ENCODE data around the gene SRM. TPM values are rescaled to one million over a fixed set of nuclear protein-coding genes. Genes with fewer than 3 reads are reported as not detected.
"Not testable (repeated sequence)": the region's sequence is repeated elsewhere in the genome, so short reads cannot be mapped to it uniquely, and the experiment has no call there.

SRM gene
- total RNA-seq, 1 donor, result 39.6 TPM

DNA sequence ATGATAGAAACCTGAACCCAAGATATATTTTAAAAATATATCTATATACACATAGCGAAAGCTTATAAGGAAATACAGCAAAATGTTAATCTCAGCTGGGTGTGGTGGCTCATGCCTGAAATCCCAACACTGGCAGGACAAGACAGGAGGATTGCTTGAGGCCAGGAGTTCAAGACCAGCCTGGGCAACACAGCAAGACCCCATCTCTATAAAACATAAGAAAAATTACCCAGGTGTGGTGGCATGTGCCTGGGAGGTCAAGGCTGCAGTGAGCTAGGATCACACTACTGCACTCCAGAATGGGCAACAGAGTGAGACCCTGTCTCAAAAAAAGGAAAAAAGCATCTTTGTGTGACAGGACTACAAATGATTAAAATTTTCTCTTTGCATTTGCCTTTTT lies 6.0 kb upstream of the SRM start:
- no peak for DNase-seq (ENCODE audit: low read depth in 2 of 3, low spot score in 2 of 3)

DNA sequence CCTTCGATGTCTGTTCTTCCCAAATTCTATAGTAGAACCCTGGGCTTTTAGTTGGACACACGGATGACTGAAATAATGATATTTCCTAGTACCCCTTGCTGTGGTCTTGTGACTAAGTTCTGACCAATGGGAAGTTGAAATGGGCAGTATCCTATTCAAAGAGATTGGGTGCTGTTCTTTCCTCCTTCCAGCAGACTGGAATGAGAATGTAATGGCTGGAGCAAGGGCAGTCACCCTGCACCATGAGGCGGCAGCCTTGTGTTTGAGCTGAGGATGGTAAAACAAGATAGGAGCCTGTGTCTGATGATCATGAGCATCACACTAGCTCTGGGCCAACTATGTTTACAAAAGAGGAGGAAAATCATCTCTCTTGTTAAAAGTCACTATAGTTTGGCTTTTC lies 5.1 kb upstream of the SRM start:
- no peak for DNase-seq (ENCODE audit: low read depth in 2 of 3, low spot score in 2 of 3)

DNA sequence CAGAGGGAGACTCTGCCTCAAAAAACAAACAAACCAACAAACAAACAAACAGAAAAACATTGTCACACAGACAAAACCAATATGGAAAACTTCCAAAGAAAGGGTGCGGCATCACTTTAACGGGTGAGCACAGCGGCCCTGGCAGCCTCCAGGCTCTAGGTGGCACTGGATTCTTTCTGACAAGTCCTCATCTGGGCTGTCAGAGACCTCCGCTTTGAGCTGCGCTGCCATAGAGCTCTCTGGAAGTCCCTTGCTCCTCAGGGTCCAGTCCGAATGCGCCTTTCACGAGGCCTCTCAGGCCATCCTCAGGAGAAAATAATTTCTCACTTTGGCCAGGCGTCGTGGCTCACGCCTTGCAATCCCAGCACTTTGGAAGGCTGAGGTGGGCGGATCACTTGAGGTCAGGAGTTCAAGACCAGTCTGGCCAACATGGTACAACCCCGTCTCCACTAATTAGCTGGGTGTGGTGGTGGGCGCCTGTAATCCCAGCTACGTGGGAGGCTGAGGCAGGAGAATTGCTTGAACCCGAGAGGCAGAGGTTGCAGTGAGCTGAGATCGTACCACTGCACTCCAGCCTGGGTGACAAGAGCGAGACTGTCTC lies 4.2 kb upstream of the SRM start:
- DNase-seq (ENCODE audit: low read depth in 2 of 3, low spot score in 2 of 3), result not testable (repeated sequence)

DNA sequence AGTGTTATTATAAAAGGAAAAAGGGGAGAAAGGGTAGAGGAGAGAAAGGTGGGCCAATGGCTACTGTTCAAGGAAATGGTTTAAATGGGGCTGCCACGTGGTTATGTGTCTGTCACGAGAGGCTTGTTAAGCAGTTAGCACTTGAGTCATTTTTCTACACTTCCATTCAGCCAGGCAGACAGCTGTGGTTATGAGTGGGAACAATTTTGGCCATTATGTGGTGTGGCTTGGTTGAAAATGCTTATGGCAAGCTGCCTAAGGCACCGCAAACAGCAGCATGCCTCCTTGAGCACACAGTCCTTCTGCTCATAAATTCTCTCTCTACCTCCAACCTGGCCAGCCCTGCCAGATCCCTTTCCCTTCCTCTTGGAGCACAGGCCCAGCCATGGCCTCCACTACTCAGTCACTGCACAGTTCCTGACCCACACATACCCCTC lies 3.2 kb upstream of the SRM start:
- no peak for DNase-seq (ENCODE audit: low read depth in 2 of 3, low spot score in 2 of 3)

DNA sequence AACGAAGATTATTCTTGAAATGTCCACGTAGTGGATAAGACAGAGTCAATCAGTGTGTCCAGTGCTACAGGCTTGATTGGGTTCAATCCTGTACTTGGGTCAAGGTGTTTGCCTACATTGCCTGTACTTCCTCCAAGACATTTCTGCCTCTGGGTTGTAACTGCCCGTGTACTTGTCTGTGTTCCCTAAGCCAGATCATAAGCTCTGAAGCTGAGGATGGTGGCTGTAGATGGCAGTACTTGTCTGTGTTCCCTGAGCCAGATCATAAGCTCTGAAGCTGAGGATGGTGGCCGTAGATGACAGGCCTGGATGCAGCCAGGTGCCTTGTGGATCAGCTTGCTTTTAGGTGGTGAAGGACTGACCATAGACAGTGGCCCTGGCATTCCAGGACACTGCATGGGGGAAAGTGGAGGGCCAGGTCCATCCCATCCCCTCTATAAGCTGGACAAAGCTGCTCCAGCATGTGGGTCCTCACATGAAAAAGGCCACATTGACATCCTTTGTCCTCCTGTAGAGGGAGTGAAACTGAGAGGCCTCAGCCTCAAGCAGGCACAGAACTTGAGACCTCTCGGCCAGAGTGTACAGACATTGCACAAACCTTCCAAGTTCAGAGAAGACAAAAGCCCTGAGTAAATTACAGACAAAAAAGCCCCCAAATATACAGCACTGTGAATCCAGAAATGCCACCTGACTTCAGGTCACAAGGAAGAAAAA lies 2.0 kb upstream of the SRM start:
- DNase-seq (ENCODE audit: low read depth in 2 of 3, low spot score in 2 of 3), result no peak

DNA sequence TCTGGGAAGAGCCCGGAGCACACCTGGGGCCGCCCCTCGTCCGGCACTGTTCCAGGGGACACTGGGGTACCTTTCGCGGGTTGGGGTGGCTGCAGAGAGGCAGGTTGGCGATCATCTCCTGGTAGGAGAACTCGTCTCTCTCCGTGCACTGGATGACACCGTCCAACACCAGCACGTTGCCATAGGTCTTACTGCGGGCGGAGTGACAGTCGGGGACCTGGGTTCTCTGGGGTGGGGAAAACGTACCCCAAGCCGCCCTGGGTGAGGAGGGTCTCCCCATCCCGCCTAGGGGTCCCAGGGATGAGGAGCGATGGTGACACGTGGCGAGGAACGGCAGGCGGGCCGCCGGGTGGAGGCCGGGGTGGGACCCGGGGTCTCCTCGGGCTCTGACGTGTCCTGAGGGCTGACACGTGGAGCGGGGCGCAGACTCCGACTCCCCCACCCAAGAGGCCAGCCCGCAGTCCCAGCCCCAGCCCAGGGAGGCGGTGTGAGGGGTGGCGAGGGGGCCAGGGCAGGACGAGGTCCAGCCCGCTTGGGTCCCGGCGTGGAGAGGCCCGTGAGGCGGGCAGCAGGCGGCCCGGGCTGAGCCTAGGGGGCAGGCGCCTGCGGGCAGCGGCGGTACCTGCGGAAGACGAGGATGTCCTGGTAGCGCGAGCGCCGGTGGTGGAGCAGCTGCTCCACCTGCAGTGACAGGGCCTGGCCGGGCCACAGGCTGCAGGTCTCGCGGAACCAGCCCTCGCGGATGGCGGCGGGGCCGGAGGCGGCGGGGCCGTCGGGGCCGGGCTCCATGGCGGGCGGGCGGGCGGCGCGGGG lies 457 bp downstream of the SRM start:
- DNase-seq (ENCODE audit: low read depth in 2 of 3, low spot score in 2 of 3), result peak in 2 of 3 donors; percentile 29 to 38

DNA sequence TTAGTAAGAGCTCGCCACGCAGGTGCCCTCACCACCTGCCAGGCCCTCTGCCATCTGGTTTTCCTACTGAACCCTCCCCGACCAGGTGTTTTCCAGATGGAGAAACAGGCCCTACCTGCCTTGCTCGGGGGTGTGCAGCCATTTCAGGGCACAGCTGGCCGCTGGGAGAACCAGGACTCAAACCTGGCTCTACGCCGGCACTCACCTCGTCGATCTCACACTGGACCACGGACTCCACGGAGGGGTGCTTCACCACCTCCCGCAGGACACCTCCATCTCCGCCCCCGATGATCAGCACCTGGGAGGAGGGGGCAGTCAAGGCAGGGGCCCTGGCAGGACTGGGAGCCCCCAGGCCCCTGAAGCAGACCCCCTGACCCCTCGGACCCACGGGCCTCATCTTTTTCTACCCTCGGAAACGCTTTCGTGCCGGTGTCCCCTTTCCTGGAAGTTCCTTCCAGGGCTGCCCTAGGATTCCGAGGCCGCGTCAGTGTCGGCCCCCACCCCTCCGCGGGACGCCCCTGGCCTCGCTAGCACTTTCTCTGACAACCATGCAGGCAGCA lies 1.1 kb downstream of the SRM start:
- no peak for DNase-seq (ENCODE audit: low read depth in 2 of 3, low spot score in 2 of 3)

DNA sequence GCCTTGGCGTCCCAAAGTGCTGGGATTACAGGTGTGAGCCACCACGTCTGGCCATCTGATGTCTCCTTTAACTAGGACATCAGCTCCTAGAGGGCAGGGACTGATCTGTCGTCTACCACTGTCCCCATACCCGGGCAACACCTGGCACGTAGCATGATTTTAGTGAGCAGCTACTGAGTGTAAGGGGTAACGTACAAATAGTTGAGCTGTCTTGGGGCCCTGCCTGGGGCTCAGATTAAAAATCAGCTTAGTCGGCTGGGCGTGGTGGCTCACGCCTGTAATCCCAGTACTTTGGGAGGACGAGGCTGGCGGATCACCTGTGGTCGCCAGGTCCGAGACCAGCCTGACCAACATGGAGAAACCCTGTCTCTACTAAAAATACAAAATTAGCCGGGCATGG lies 1.8 kb downstream of the SRM start:
- DNase-seq (ENCODE audit: low read depth in 2 of 3, low spot score in 2 of 3), result no peak

DNA sequence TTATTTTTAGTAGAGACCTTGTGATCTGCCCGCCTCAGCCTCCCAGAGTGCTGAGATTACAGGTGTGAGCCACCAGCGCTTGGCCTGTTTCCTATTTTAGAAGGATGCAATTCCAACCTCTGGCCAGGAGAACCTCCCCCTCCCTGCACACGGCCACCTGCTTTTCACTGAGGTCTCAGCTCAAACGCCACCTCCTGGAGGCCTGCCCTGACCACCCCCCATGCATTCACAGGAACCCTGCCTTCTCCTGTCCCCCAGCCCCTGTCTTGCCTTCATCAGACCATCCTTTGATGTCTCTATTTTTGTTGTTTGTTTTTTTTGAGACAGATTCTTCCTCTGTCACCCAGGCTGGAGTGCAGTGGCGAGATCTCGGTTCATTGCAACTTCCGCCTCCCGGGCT lies 2.3 kb downstream of the SRM start:
- no peak for DNase-seq (ENCODE audit: low read depth in 2 of 3, low spot score in 2 of 3)

DNA sequence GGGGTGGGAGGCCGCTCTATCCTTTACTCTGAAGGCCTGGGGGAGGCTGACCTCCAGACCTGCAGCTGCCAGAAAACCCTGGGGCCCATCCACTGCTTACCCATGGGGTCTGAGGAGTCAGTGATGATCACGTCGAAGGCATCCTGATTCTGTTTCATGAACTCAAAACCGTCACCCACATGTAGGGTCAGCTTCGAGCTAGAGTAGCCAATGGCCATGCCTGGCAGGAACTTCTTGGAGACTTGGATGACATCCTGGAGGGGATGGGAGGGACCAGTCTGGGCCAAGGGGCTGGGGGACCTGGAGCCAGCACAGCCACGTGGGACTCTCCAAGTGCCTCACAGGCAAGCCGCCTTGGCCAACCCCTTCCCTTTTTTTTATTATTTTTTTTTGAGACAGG lies 3.3 kb downstream of the SRM start:
- no peak for DNase-seq (ENCODE audit: low read depth in 2 of 3, low spot score in 2 of 3)

DNA sequence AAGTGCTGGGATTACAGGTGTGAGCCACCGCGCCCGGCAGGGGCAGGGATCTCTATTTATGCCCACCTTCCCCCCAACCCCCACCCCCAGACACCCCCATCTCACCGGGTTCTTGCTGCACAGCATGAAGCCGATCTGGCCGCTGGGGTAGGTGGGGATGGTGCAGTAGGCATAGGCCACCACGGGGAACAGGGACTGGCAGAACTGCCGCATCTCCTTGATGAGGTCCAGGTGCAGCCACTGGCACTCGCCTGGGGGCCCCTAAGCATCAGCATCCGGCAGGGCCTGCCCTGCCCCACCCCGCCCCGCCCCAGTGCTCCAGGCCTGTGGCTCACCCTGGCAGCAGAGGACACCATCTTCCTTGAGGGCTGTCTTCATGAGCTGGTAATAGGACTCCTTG lies 4.1 kb downstream of the SRM start:
- no peak for DNase-seq (ENCODE audit: low read depth in 2 of 3, low spot score in 2 of 3)

DNA sequence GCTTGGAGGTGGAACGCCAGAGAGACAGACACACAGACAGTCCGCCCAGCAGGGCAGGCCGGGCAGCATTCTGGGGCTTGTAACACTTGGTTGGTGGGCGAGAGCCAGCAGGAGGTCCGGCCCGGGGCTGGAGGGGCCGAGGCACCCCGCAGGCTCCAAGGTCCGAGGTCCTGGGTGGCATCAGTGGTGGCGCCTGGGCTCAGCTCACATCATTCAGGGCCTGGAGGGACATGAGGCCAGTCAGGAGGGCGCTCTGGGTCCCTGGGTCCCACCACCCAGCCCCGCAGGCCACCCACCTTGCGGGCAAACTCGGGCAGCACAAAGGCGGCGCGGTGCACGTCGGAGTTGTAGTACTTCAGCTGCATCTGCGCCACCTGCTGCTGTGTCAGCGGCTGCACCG lies 5.2 kb downstream of the SRM start:
- DNase-seq (ENCODE audit: low read depth in 2 of 3, low spot score in 2 of 3), result no peak

DNA sequence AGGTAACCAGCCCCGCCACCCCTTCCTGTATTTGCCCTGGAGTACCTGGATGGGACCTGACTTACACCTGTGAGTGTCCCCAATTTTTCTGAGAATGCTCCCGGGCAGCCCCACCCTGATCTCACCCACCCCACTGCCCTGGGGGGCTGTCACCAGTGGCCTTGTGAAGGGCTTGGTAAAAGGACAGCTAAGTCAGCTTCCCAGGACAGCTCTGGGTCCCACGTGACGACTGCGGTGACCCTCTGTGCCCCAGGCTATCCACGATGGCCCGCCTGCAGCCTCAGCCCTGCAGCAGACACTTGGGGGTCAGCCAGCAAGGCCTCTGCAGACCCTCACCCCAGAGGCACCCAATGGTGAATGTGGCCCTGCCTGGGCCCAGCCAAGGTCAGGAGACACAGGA lies 5.6 kb downstream of the SRM start:
- no peak for DNase-seq (ENCODE audit: low read depth in 2 of 3, low spot score in 2 of 3)

DNA sequence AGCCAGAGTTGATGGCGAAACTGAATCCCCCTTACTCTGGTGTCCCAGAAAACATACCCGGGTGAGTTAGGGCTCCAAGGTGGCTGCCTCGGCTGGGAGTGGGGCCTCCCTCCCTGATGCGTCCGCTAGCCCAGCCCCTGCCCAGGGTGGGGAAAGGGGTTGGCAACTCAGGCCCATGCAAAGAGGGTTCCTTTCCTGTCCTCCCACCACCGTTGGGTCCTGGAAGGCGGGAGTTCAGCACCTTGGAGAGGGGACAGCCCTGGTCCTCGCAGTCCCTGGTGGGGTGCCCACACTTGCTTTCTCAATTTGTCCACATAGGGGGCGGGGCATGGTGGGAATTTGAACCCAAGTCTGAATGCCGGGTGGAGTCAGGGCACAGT lies 6.1 kb downstream of the SRM start:
- DNase-seq (ENCODE audit: low read depth in 2 of 3, low spot score in 2 of 3), result no peak

DNA sequence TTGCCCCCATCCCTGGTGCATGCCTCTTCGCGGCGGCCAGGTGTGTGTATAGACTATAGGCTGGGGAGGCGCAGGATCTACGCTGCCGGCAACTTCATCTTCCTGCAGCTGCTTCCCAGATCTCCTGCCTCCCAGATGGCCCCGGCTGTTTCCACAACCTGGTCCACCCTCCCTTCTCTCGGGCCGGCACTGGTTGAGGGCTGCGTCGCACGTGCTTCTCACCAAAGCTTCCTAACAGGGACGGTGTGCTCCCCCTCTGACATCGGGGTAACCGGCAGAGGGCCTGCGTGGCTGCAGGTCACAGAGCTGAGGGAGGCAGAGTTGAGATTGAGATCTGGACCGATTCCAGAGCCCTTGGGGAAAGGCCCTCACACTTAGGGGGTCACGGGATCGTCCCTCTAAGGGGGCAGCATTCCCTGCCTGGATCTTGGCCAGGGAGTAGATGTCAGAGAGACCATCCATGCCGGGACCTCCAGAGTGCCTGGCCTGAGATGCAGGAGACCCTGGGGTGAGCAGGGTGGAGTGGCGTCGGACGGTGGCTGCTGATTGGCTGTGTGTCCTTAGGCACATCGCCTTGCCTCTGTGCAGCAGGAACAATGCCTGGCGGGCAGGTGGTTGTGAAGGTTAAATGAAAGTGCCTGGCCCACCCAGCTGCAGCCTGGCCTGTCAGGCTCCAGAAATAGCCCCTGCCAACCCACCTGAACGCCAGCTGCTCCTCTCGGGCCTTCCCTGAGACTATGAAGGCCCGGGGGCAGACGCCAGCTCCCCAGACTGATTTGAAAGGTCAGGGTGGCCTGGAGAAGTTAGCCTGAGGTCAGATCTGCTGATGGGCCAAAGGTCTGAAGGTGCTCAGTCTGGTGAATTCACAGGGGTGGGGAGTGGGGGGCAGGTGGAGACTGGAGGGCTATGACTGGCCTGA lies 6.7 kb downstream of the SRM start:
- DNase-seq (ENCODE audit: low read depth in 2 of 3, low spot score in 2 of 3), result no peak

DNA sequence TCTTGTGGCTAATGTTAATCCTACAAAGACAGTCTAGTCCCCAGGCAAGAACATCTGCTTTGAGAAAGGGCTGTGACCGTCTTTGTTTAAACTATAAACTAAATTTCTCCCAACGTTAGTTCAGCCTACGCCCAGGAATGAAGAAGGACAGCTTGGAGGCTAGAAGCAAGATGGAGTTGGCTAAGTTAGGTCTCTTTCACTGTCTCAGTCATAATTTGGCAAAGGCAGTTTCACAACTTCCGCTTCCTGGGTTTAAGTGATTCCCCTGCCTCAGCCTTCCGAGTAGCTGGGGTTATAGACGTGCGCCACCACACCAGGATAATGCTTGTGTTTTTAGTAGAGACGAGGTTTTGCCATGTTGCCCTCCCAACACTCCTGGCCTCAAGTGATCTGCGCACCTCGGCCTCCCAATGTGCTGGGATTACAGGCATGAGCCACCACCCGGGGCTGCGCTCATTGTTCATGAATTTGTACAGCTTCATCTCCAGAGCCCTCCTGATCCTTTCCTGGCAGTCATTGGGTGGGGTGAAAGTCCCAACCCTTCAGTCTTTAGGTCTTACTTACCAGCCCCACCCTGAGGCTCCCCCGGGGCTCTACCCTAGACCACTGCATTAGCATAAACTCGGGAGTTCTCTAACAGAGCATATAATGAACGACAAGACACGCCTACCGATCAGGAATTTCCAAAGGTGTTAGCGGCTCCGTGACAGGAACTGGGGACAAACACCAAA lies 7.9 kb downstream of the SRM start:
- no peak for DNase-seq (ENCODE audit: low read depth in 2 of 3, low spot score in 2 of 3)

DNA sequence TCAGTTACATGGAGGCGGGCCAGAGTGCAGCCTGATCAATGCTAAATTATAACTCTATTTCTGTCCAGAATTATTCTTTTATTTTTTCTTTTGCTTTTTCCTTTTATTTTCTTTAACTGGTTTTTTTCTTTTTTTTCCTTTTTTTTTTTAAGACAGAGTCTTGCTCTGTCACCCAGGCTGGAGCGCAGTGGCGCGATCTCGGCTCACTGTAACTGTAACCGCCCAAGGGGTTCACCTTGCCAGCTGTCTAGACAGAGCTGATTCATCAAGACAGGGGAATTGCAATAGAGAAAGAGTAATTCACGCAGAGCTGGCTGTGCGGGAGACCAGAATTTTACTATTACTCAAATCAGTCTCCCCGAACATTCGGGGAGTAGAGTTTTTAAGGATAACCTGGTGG lies 8.7 kb downstream of the SRM start:
- not testable (repeated sequence) for DNase-seq (ENCODE audit: low read depth in 2 of 3, low spot score in 2 of 3)

DNA sequence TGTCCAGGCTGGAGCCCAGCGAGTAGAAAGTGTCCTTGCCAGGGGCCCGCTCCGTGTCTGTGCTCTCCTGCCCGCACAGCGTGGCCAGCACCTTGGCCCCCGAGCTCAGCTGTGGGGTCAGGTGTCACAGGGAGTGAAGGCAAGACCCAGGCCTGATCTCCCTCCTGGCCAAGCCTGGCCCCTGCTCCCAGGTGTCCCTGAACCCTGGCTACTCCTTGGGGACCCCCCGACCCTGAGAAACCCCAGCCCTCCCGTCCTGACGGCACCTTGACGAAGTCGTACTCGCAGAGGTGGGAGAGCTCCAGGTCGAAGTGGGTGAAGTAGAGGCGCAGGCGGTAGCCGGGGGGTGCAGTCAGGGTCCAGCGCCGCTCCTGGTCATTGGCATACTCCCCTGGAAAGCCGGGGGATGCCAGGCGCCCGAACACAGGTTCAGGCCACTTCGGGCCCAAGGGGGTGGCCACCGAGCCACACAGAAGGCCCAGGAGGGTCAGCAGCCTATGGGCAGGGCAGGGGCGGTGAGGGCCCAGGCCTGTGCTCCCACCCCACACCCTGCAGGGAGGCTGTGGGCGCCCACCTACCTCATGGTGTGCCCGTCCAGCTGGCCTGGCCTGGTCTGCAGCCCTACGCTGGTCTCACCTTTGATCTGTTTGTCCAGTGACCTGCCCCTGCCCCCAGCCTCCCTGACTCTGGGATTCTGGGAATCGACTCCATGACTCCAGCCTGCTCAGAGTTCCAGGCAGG lies 13.0 kb downstream of the SRM start, which contains the start of gene MASP2:
TSS of gene MASP2 (minus strand) at position 615 of the 741 bp plus-strand sequence. CDS start at position 583, 32 bp downstream.
- no peak for DNase-seq (ENCODE audit: low read depth in 2 of 3, low spot score in 2 of 3)

DNA sequence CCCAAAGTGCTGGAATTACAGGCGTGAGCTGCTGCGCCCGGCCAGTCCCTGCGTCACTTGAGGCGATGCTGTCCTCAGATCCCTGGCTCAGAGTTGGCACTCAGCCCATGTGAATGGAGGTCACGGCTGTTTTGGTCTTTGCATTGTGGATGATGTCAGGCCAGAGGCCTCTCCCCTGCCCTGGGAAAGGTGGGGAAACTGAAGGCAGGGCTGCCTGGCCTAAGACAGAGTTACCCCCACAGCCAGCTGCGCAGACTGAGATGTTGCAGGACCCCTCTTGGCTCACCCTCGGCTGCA lies 13.6 kb downstream of the SRM start:
- no peak for DNase-seq (ENCODE audit: low read depth in 2 of 3, low spot score in 2 of 3)
